A549 (cell line): ENCODE data around the gene MLF1. TPM values are rescaled to one million over a fixed set of nuclear protein-coding genes. Genes with fewer than 3 reads are reported as not detected.

ENCODE experiments used
- ATAC-seq, 2 experiments: fragments of 200-7000 bp in 1 of 2; fragments of >200 bp in 1 of 2; cut with Nextera tagmentation in 1 of 2; cut with Tn5 transposase in 1 of 2; 3 replicates each; pipeline versions ENCODE4 v1.8.0 to v1.9.1; 2018 to 2020; ENCODE audit warnings: mild to moderate bottlenecking in 1 of 2, moderate library complexity in 1 of 2
- CTCF ChIA-PET: fragments of 300-600 bp; sonication (Branson Sonifier 250); formaldehyde crosslinking; extraction: SDS; loops from one replicate; lab custom pipeline; 2021; ENCODE audit warnings: antibody characterized with exemption, inconsistent platforms; lab: Yijun Ruan, JAX
- POLR2A ChIA-PET: fragments of 350-600 bp; formaldehyde crosslinking; extraction: SDS; loops from one replicate; lab custom pipeline; 2021; ENCODE audit warnings: antibody characterized with exemption, inconsistent platforms; lab: Yijun Ruan, JAX
- DNase-seq, 2 experiments: peaks; one replicate each; pipeline versions ENCODE4 v3.0.0 to v3.0.0-alpha.2; 2011 to 2016; ENCODE audit warnings: low read depth in 1 of 2, low spot score in 1 of 2
- FAIRE-seq: peaks from 2 replicates; lab custom pipeline; 2011; peaks lifted over from hg19 to GRCh38; lab: Jason Lieb, UNC
- H3K27ac ChIP-seq, 2 experiments: fragments of >200 bp; sonication (Bioruptor Twin); formaldehyde crosslinking; 3 replicates each; pipeline ENCODE4 v1.5.1; 2016 to 2017
- H3K4me1 ChIP-seq: fragments of >200 bp; sonication (Bioruptor Twin); formaldehyde crosslinking; 3 replicates; pipeline ENCODE4 v1.6.1; 2016
- H3K4me2 ChIP-seq: fragments of >200 bp; sonication (Bioruptor Twin); formaldehyde crosslinking; 3 replicates; pipeline ENCODE4 v1.6.1; 2016
- H3K4me3 ChIP-seq: fragments of >200 bp; sonication (Bioruptor Twin); formaldehyde crosslinking; 3 replicates; pipeline ENCODE4 v1.5.1; 2016
- H3K9me3 ChIP-seq: fragments of >200 bp; sonication (Bioruptor Twin); formaldehyde crosslinking; 3 replicates; pipeline ENCODE4 v1.6.1; 2016
- BHLHE40 ChIP-seq: IDR thresholded peaks from 2 replicates; pipeline ENCODE4 v1.6.1; 2012; ENCODE audit warnings: low read depth, low read length, inconsistent platforms
- CBX2 ChIP-seq: fragments of 200-600 bp; sonication (generic); IDR thresholded peaks from 2 replicates; pipeline ENCODE4 v1.6.1; 2016; ENCODE audit warnings: low read depth, mild to moderate bottlenecking, borderline replicate concordance
- CBX8 ChIP-seq: fragments of 200-600 bp; sonication (generic); IDR thresholded peaks from 2 replicates; pipeline ENCODE4 v1.6.1; 2016
- CHD2 ChIP-seq: fragments of 150-350 bp; IDR thresholded peaks from 2 replicates; pipeline ENCODE4 v1.6.1; 2014; ENCODE audit warnings: low read length; ENCODE audit not compliant: partially characterized antibody
- CHD4 ChIP-seq: fragments of 200-600 bp; sonication (generic); IDR thresholded peaks from 2 replicates; pipeline ENCODE4 v1.6.1; 2016; ENCODE audit warnings: antibody characterized with exemption, mild to moderate bottlenecking, borderline replicate concordance
- EHMT2 ChIP-seq: fragments of 200-600 bp; sonication (generic); IDR thresholded peaks from 2 replicates; pipeline ENCODE4 v1.6.1; 2016; ENCODE audit warnings: antibody characterized with exemption, low read depth, mild to moderate bottlenecking, moderate library complexity
- EP300 ChIP-seq, 2 experiments: fragments of >200 bp; sonication (Bioruptor Twin); formaldehyde crosslinking; IDR thresholded peaks; 2 replicates in 1 of 2; 3 replicates in 1 of 2; pipeline ENCODE4 v1.6.1; 2016 to 2017
- ESRRA ChIP-seq: fragments of 150-350 bp; IDR thresholded peaks from 2 replicates; pipeline ENCODE4 v1.6.1; 2014; ENCODE audit warnings: mild to moderate bottlenecking, low read length, borderline replicate concordance
- GATA3 ChIP-seq: IDR thresholded peaks from 2 replicates; pipeline ENCODE4 v1.6.1; 2012; ENCODE audit warnings: borderline replicate concordance
- HDAC2 ChIP-seq: fragments of 200-600 bp; sonication (generic); IDR thresholded peaks from 2 replicates; pipeline ENCODE4 v1.6.1; 2016
- HOXB5 ChIP-seq: fragments of 250-450 bp; sonication (Bioruptor Pico); IDR thresholded peaks from 2 replicates; pipeline ENCODE4 v1.5.0; 2020; ENCODE audit warnings: mild to moderate bottlenecking, moderate library complexity
- JUN ChIP-seq, 2 experiments: fragments of >200 bp; sonication (Bioruptor Twin); formaldehyde crosslinking; IDR thresholded peaks; 2 replicates in 1 of 2; 3 replicates in 1 of 2; pipeline ENCODE4 v1.6.1; 2016 to 2017
- MAFK ChIP-seq: fragments of 450-650 bp; IDR thresholded peaks from 2 replicates; pipeline ENCODE4 v1.6.1; 2014; ENCODE audit not compliant: partially characterized antibody
- MYC ChIP-seq: IDR thresholded peaks from 2 replicates; pipeline ENCODE4 v1.6.1; 2012; ENCODE audit warnings: mild to moderate bottlenecking, inconsistent platforms, low read length, improper control_type of control experiment, borderline replicate concordance
- NPAS2 ChIP-seq: fragments of 250-450 bp; sonication (Bioruptor Pico); IDR thresholded peaks from 2 replicates; pipeline ENCODE4 v1.8.0; 2022; ENCODE audit warnings: mild to moderate bottlenecking, moderate library complexity, borderline replicate concordance
- POLR2A ChIP-seq: IDR thresholded peaks from 2 replicates; pipeline ENCODE4 v1.6.1; 2012; ENCODE audit warnings: mild to moderate bottlenecking, low read length
- RAD21 ChIP-seq, 2 experiments: fragments of >200 bp in 1 of 2; sonication (Bioruptor Twin) in 1 of 2; formaldehyde crosslinking in 1 of 2; IDR thresholded peaks in 1 of 2; conservative IDR thresholded peaks in 1 of 2; 2 replicates in 1 of 2; 3 replicates in 1 of 2; pipeline ENCODE4 v1.6.1; 2012 to 2018; ENCODE audit warnings: inconsistent platforms in 1 of 2
- RFX5 ChIP-seq: fragments of 450-650 bp; IDR thresholded peaks from 2 replicates; pipeline ENCODE4 v1.7.1; 2014; ENCODE audit warnings: antibody characterized with exemption, mild to moderate bottlenecking, moderate library complexity
- RNF2 ChIP-seq: fragments of 200-600 bp; sonication (generic); IDR thresholded peaks from 2 replicates; pipeline ENCODE4 v1.6.1; 2016; ENCODE audit warnings: low read depth, mild to moderate bottlenecking, antibody characterized with exemption, moderate library complexity, borderline replicate concordance
- SREBF2 ChIP-seq: fragments of 450-650 bp; IDR thresholded peaks from 2 replicates; pipeline ENCODE4 v1.6.1; 2014; ENCODE audit warnings: mild to moderate bottlenecking, moderate library complexity
- TP53 ChIP-seq: fragments of 250-450 bp; sonication (Bioruptor Pico); IDR thresholded peaks from 2 replicates; pipeline ENCODE4 v1.5.0; 2021; ENCODE audit warnings: mild to moderate bottlenecking, moderate library complexity
- ZC3H11A ChIP-seq: fragments of 450-650 bp; IDR thresholded peaks from 2 replicates; pipeline ENCODE4 v1.6.1; 2014; ENCODE audit warnings: antibody characterized with exemption, mild to moderate bottlenecking
- ZNF302 ChIP-seq: fragments of 250-450 bp; sonication (Bioruptor Pico); IDR thresholded peaks from 2 replicates; pipeline ENCODE4 v1.9.0; 2021; ENCODE audit warnings: inconsistent platforms, mild to moderate bottlenecking, moderate library complexity
- WGBS: methylation state at CpG from one replicate; pipeline ENCODE4 v1.1.6; 2017; ENCODE audit errors: missing lambda C conversion rate; 5-methylcytosine and 5-hydroxymethylcytosine counted together
- polyA plus RNA-seq, 4 experiments: library from polyadenylated mRNA; depleted of rRNA in 3 of 4; stranded (reverse); fragments of >200 nt; fragmentation: RNase III in 1 of 4; extraction: RNeasy Plus Mini Kit Qiagen cat#74134 plus additional on column Dnase treatment in 1 of 4; gene quantifications; 2 replicates in 3 of 4; 3 replicates in 1 of 4; pipeline ENCODE4 v1.2.3, GENCODE V29; 2011 to 2017
- TF ChIP-seq, protein P1 (sequence below): fragments of 250-450 bp; sonication (Bioruptor Pico); IDR thresholded peaks from 2 replicates; pipeline ENCODE4 v1.5.0; 2020; ENCODE audit warnings: low read depth, mild to moderate bottlenecking, moderate library complexity
- TF ChIP-seq, protein P2 (sequence below): fragments of 250-450 bp; sonication (Bioruptor Pico); IDR thresholded peaks from 2 replicates; pipeline ENCODE4 v1.5.0; 2021; ENCODE audit warnings: mild to moderate bottlenecking, moderate library complexity, borderline replicate concordance
- TF ChIP-seq, protein P3 (sequence below): fragments of >200 bp; sonication (Bioruptor Twin); formaldehyde crosslinking; IDR thresholded peaks from 2 replicates; pipeline ENCODE4 v1.6.1; 2016
- TF ChIP-seq, protein P4 (sequence below): fragments of 150-350 bp; IDR thresholded peaks from 2 replicates; pipeline ENCODE4 v1.6.1; 2014; ENCODE audit warnings: low read depth, mild to moderate bottlenecking, low read length

MLF1 gene
- polyA plus RNA-seq, 2 of the 4 experiments (the other 2 are of a cell fraction), result 13.5 to 18.6 TPM

DNA sequence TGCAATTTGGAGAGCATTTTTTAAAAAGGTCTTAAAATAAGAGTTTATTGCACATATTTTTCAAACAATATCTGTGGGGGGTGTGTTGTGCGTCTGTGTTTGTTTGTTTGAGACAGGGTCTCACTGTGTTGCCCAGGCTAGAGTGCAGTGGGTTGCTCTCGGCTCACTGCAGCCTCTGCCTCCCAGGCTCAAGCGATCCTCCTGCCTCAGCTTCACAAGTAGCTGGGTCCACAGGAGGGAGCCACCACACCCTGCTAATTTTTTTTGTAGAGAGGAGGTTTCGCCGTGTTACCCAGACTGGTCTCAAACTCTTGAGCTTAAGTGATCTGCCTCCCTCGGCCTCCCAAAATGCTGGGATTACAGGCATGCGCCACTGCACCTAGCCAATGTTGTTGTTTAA is 2.7 kb downstream of the MLF1 start:
- Histone ChIP-seq H3K27ac (no peak overlapping the region), H3K9me3 (no peaks in the 10 kb centered on the region), H3K4me3 (no peak overlapping the region), H3K4me2 (no peak overlapping the region), H3K4me1 (0 out of 3 replicates have a peak, but pooled peaks cover 3% of the 10 kb centered on the region)
- ChIA-PET CTCF (interaction anchor here (1.7 kb wide), 1 partner anchor 14 kb away, joined by 3 read pairs; no protein-coding TSS in a partner anchor), POLR2A (no interaction called here)
- peak in 1 of 2 experiments; percentile 53 for DNase-seq
- TF ChIP-seq EHMT2, result no peak
- peak in 1 of 2 experiments; percentile 28; a peak in 1 of 5 replicates for TF ChIP-seq RAD21 (conservative IDR thresholded peaks at IDR 0.05 in 1 of 2, IDR thresholded peaks at IDR 0.05 in 1 of 2)
- no peak for FAIRE-seq
- ATAC-seq, result no peak; a peak in 1 of 6 replicates
- WGBS, result 68% methylated on average over 7 of the region's 7 CpGs

DNA sequence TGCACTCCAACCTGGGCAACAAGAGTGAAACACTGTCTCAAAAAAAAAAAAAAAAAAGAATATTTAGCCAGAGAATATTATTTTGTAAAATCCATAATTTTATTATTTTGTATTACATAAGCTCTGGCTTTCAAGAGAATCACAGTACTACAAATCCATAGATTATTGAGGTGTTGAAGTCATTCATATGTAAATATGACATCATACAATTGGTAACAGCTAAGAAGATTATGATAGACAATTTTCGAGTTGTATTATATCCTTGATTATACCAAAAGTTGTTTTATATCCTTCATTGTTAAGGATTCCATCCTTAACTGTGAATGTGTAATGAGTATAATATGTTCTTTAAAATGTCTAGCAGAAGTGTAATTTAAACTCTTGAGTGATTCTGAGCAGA is 3.7 kb downstream of the MLF1 start:
- Histone ChIP-seq H3K9me3 (no peaks in the 10 kb centered on the region), H3K4me3 (no peak overlapping the region), H3K4me1 (0 out of 3 replicates have a peak, but pooled peaks cover 3% of the 10 kb centered on the region), H3K4me2 (no peak overlapping the region), H3K27ac (no peak overlapping the region)
- ChIA-PET CTCF (interaction anchor here (0.6 to 0.7 kb wide), 2 partner anchors 85 to 217 kb away, joined by 3 read pairs; no protein-coding TSS in a partner anchor), POLR2A (no interaction called here)
- no peak for ATAC-seq
- peak; percentile 23 for FAIRE-seq
- TF ChIP-seq CHD2 (no peak), EP300 (IDR thresholded peaks at IDR 0.05) (no peak), ZC3H11A (no peak), GATA3 (no peak), HOXB5 (CRISPR knock-in tag) (no peak), RAD21 (conservative IDR thresholded peaks at IDR 0.05 in 1 of 2, IDR thresholded peaks at IDR 0.05 in 1 of 2) (no peak), NPAS2 (CRISPR knock-in tag) (no peak), CBX2 (no peak), ESRRA (no peak), JUN (IDR thresholded peaks at IDR 0.05) (no peak), MAFK (no peak), ZNF302 (CRISPR knock-in tag) (no peak), TP53 (CRISPR knock-in tag) (no peak), BHLHE40 (no peak), RFX5 (no peak)
- TF ChIP-seq, protein P1, sequence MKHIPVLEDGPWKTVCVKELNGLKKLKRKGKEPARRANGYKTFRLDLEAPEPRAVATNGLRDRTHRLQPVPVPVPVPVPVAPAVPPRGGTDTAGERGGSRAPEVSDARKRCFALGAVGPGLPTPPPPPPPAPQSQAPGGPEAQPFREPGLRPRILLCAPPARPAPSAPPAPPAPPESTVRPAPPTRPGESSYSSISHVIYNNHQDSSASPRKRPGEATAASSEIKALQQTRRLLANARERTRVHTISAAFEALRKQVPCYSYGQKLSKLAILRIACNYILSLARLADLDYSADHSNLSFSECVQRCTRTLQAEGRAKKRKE, result no peak
- TF ChIP-seq, protein P2, sequence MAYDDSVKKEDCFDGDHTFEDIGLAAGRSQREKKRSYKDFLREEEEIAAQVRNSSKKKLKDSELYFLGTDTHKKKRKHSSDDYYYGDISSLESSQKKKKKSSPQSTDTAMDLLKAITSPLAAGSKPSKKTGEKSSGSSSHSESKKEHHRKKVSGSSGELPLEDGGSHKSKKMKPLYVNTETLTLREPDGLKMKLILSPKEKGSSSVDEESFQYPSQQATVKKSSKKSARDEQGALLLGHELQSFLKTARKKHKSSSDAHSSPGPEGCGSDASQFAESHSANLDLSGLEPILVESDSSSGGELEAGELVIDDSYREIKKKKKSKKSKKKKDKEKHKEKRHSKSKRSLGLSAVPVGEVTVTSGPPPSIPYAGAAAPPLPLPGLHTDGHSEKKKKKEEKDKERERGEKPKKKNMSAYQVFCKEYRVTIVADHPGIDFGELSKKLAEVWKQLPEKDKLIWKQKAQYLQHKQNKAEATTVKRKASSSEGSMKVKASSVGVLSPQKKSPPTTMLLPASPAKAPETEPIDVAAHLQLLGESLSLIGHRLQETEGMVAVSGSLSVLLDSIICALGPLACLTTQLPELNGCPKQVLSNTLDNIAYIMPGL (CRISPR knock-in tag), result no peak
- 35% methylated on average over 1 of the region's 1 CpG for WGBS
- no peak for DNase-seq

DNA sequence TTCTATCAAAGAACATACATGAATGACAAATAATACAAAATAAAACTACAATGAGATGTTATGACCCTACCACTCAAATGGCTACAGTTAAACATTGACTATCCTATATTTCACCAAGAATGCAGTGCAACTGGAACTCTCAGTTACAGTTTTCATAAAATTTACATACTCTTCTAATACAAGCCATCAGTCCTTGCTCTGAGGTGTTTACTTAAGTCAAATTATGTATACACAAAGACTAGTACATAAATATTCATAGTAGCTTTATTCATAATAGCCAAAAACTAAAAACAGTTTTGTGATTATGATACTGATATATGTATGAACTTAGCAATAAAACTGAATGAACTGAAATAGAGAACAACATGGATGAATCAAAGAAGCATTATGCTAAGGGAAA is 19.2 kb downstream of the MLF1 start:
- TF ChIP-seq SREBF2 (no peak), CHD4 (no peak), ZNF302 (CRISPR knock-in tag) (no peak), CBX8 (no peak), HDAC2 (no peak), MYC (no peak), JUN (IDR thresholded peaks at IDR 0.05) (no peak), POLR2A (no peak), GATA3 (no peak), CHD2 (no peak), RNF2 (no peak)
- TF ChIP-seq, protein P1, result no peak
- TF ChIP-seq, protein P3, sequence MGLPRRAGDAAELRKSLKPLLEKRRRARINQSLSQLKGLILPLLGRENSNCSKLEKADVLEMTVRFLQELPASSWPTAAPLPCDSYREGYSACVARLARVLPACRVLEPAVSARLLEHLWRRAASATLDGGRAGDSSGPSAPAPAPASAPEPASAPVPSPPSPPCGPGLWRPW, result no peak
- TF ChIP-seq, protein P4, sequence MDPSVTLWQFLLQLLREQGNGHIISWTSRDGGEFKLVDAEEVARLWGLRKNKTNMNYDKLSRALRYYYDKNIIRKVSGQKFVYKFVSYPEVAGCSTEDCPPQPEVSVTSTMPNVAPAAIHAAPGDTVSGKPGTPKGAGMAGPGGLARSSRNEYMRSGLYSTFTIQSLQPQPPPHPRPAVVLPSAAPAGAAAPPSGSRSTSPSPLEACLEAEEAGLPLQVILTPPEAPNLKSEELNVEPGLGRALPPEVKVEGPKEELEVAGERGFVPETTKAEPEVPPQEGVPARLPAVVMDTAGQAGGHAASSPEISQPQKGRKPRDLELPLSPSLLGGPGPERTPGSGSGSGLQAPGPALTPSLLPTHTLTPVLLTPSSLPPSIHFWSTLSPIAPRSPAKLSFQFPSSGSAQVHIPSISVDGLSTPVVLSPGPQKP, result no peak
- TF ChIP-seq, protein P2 (CRISPR knock-in tag), result no peak
- TF ChIP-seq, all 56 proteins: peak for 0
- Histone ChIP-seq H3K4me1 (no peaks in the 10 kb centered on the region), H3K9me3 (no peaks in the 10 kb centered on the region), H3K4me2 (no peak overlapping the region), H3K27ac (no peak overlapping the region), H3K4me3 (no peak overlapping the region)
- POLR2A ChIA-PET, result interaction anchor here (1.4 kb wide), 1 partner anchor 19 kb away, joined by 4 read pairs; the partner anchor contains the start of gene MLF1
- CTCF ChIA-PET, result no interaction called here
- DNase-seq (no peak), FAIRE-seq (peak; percentile 81), ATAC-seq (no peak)
